Keratinocyte (primary cell): ENCODE measurements around the gene SACM1L.

Experiments used
- EZH2 ChIP-seq: IDR thresholded peaks from one replicate; pipeline ENCODE4 v1.6.1; 2012; ENCODE audit warnings: inconsistent platforms, mild to moderate bottlenecking, low read length, moderate library complexity
- TF ChIP-seq, protein P1 (sequence below), 3 experiments: IDR thresholded peaks in 1 of 3; conservative IDR thresholded peaks in 1 of 3; optimal IDR thresholded peaks in 1 of 3; 2 replicates in 2 of 3; 3 replicates in 1 of 3; pipeline versions ENCODE3 to v1.5.1; 2011; ENCODE audit warnings: low read length in 3 of 3, mild to moderate bottlenecking in 3 of 3, moderate library complexity in 2 of 3, control low read depth in 1 of 3, inconsistent platforms in 1 of 3; ENCODE audit not compliant: insufficient read depth in 2 of 3; ENCODE audit errors: extremely low read depth in 1 of 3

DNA sequence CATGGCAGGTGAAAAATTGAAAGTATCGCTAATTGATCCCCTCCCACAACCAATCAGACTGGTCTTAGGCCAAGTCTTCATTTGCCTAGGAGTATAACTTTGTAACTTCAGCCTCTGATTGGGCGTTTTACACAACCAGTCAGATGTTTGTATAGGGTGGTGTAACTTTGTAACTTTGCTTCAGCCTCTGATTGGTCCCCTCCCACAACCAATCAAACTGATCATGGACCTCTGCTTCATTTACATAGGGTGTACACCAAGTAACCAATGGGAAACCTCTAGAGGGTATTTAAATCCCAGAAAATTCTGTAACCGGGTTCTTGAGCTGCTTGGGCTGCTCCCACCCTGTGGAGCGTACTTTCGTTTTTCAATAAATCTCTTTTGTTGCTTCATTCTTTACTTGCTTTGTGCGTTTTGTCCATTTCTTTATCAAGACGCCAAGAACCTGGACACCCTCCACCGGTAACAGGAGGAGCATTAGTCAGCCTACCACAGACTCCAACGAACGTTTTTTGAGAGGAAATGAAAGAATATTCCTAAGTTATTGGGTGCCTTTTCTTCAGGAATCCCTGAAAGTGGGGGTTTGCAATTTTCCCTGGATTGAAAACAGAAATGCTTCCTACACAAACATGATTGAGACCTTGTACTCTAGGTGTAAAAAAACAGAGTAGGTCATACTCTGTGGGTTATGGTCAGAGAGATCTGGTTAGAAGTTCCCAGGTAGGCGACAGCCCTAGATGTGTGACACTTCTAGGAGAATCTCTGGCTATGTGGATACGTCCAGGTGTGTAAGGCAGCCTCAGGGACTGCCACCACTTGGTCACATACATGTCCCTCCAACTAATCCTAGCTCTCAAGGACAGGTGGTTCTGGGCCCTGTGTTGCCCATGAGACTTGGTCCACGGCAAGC is 5.5 kb upstream of the SACM1L start:
- no peak for TF ChIP-seq EZH2
- TF ChIP-seq, protein P1, sequence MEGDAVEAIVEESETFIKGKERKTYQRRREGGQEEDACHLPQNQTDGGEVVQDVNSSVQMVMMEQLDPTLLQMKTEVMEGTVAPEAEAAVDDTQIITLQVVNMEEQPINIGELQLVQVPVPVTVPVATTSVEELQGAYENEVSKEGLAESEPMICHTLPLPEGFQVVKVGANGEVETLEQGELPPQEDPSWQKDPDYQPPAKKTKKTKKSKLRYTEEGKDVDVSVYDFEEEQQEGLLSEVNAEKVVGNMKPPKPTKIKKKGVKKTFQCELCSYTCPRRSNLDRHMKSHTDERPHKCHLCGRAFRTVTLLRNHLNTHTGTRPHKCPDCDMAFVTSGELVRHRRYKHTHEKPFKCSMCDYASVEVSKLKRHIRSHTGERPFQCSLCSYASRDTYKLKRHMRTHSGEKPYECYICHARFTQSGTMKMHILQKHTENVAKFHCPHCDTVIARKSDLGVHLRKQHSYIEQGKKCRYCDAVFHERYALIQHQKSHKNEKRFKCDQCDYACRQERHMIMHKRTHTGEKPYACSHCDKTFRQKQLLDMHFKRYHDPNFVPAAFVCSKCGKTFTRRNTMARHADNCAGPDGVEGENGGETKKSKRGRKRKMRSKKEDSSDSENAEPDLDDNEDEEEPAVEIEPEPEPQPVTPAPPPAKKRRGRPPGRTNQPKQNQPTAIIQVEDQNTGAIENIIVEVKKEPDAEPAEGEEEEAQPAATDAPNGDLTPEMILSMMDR (optimal IDR thresholded peaks at IDR 0.05 in 1 of 3, IDR thresholded peaks at IDR 0.05 in 1 of 3, conservative IDR thresholded peaks at IDR 0.05 in 1 of 3; ENCODE audit: extremely low read depth in 1 of 3, insufficient read depth in 2 of 3, low read length in 3 of 3) = no peak
